OCI-LY1 (cell line): ENCODE measurements around the gene HCFC1.

Experiments
- H2AFZ ChIP-seq: fragments of 200-600 bp; sonication (generic), shearing (Covaris generic); 2 replicates; pipeline ENCODE4 v1.6.0; 2014; ENCODE audit warnings: antibody characterized with exemption, mild to moderate bottlenecking, low read length
- H3F3A ChIP-seq: fragments of 200-600 bp; sonication (generic), shearing (Covaris generic); 2 replicates; pipeline ENCODE4 v1.6.0; 2014; ENCODE audit warnings: mild to moderate bottlenecking, antibody characterized with exemption, low read length, moderate library complexity; ENCODE audit not compliant: insufficient read depth
- H3K27ac ChIP-seq: fragments of 200-600 bp; sonication (generic); 2 replicates; pipeline ENCODE4 v1.5.1; 2014; ENCODE audit warnings: low read length, mixed run types, mild to moderate bottlenecking, low read depth; ENCODE audit not compliant: poor library complexity, severe bottlenecking
- H3K27me3 ChIP-seq: fragments of 200-600 bp; sonication (generic); 2 replicates; pipeline ENCODE4 v1.6.0; 2014; ENCODE audit warnings: antibody characterized with exemption, mild to moderate bottlenecking, low read length, moderate library complexity; ENCODE audit not compliant: insufficient read depth
- H3K36me3 ChIP-seq: fragments of 200-600 bp; sonication (generic); 2 replicates; pipeline ENCODE4 v1.6.1; 2014; ENCODE audit warnings: mild to moderate bottlenecking, antibody characterized with exemption, low read length, moderate library complexity, mixed read lengths; ENCODE audit not compliant: insufficient read depth
- H3K4me1 ChIP-seq: fragments of 200-600 bp; sonication (generic); 2 replicates; pipeline ENCODE4 v1.5.1; 2014; ENCODE audit warnings: mild to moderate bottlenecking, low read length, moderate library complexity; ENCODE audit not compliant: insufficient read depth, severe bottlenecking
- H3K4me2 ChIP-seq: fragments of 200-600 bp; sonication (generic), shearing (Covaris generic); 2 replicates; pipeline ENCODE4 v1.6.1; 2014; ENCODE audit warnings: low read length
- H3K4me3 ChIP-seq: fragments of 200-600 bp; sonication (generic); 2 replicates; pipeline ENCODE4 v1.5.1; 2014; ENCODE audit warnings: low read length, low read depth, mild to moderate bottlenecking, mixed read lengths; ENCODE audit not compliant: poor library complexity, severe bottlenecking
- H3K79me2 ChIP-seq: fragments of 200-600 bp; shearing (Covaris generic); 2 replicates; pipeline ENCODE4 v1.6.1; 2016; ENCODE audit warnings: mixed run types, low read length, mixed read lengths; ENCODE audit not compliant: insufficient read depth
- H3K9ac ChIP-seq: fragments of 200-600 bp; sonication (generic), shearing (Covaris generic); 2 replicates; pipeline ENCODE4 v1.6.1; 2014; ENCODE audit warnings: mild to moderate bottlenecking, low read length, mixed read lengths
- H3K9me2 ChIP-seq: fragments of 200-600 bp; sonication (generic), shearing (Covaris generic); 2 replicates; pipeline ENCODE4 v1.6.1; 2014; ENCODE audit warnings: low read depth, mild to moderate bottlenecking, low read length, mixed read lengths
- H3K9me3 ChIP-seq: fragments of 200-600 bp; shearing (Covaris generic); 2 replicates; pipeline ENCODE4 v1.6.1; 2014; ENCODE audit warnings: low read length, mixed read lengths
- H4K20me1 ChIP-seq: fragments of 200-600 bp; sonication (generic), shearing (Covaris generic); 2 replicates; pipeline ENCODE4 v1.6.0; 2016; ENCODE audit warnings: mild to moderate bottlenecking, low read length; ENCODE audit not compliant: insufficient read depth
- CTCF ChIP-seq: fragments of 200-600 bp; sonication (generic), shearing (Covaris generic); IDR thresholded peaks from 2 replicates; pipeline ENCODE4 v1.5.1; 2017; ENCODE audit warnings: mild to moderate bottlenecking, antibody characterized with exemption, low read length, moderate library complexity, mixed read lengths
- EZH2 ChIP-seq: fragments of 200-600 bp; sonication (generic), shearing (Covaris generic); IDR thresholded peaks from 2 replicates; pipeline ENCODE4 v1.8.0; 2017; ENCODE audit warnings: borderline replicate concordance, mixed run types, mild to moderate bottlenecking, antibody characterized with exemption, low read length, moderate library complexity, mixed read lengths

HCFC1 gene

DNA sequence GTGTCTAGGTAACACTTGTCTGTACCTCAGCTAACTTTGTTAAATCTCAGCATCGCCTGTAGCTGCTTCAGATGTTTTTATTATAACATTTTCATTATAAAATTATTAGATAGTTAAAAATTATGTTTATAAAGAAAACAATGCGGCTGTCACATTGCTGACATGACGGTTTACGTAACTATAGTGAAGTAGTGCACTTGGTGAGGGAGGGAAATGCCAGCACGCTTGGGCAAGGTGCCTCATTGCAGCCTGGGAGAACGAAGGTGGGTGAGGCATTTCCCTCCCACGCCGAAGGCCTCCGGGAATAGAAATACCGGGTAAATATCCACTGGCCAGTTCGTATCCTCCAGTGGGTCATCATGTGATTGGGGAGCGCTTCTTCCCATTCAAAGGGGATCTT is 16.9 kb upstream of the HCFC1 start:
- Histone ChIP-seq H3K27ac (no peak overlapping the region), H3F3A (no peaks in the 10 kb centered on the region)

GRCh38 chrX:153984351-153985178 is 12.9 kb upstream of the HCFC1 start:
- peak overlapping the region; percentile 97 for H3K27ac ChIP-seq

More for the DNA sequence above, 16.9 kb upstream of the HCFC1 start:
- Histone ChIP-seq H3K9ac (no peak overlapping the region), H3K4me3 (no peak overlapping the region), H4K20me1 (no peaks in the 10 kb centered on the region), H3K36me3 (no peaks in the 10 kb centered on the region), H3K4me2 (no peak overlapping the region), H3K79me2 (no peaks in the 10 kb centered on the region), H2AFZ (no peak overlapping the region), H3K9me2 (no peaks in the 10 kb centered on the region), H3K27me3 (no peaks in the 10 kb centered on the region), H3K4me1 (peaks cover 33% of the 10 kb centered on the region), H3K9me3 (no peaks in the 10 kb centered on the region)
- no peak for TF ChIP-seq EZH2
- TF ChIP-seq CTCF, result no peak

GRCh38 chrX:153983321-153983801 is 11.7 kb upstream of the HCFC1 start:
- Histone ChIP-seq H3K9ac (no peak overlapping the region), H3K36me3 (no peaks in the 10 kb centered on the region), H3K27ac (peak overlapping the region; percentile 97), H3K4me2 (no peak overlapping the region), H3K9me2 (no peaks in the 10 kb centered on the region), H3K27me3 (no peaks in the 10 kb centered on the region), H3K9me3 (no peaks in the 10 kb centered on the region), H3K79me2 (no peaks in the 10 kb centered on the region), H3K4me3 (no peak overlapping the region), H3K4me1 (peaks cover 47% of the 10 kb centered on the region), H4K20me1 (no peaks in the 10 kb centered on the region), H3F3A (no peaks in the 10 kb centered on the region), H2AFZ (no peak overlapping the region)
- TF ChIP-seq EZH2 (no peak), CTCF (no peak)

More at GRCh38 chrX:153984351-153985178, 12.9 kb upstream of the HCFC1 start:
- Histone ChIP-seq H3K4me1 (peaks cover 51% of the 10 kb centered on the region), H3K27me3 (no peaks in the 10 kb centered on the region), H3K9me2 (no peaks in the 10 kb centered on the region), H3K9ac (peak overlapping the region; percentile 75), H3K4me2 (peak overlapping the region; percentile 68), H3K79me2 (no peaks in the 10 kb centered on the region), H3K36me3 (no peaks in the 10 kb centered on the region), H3K9me3 (no peaks in the 10 kb centered on the region), H4K20me1 (no peaks in the 10 kb centered on the region), H2AFZ (no peak overlapping the region), H3K4me3 (peak overlapping the region; percentile 44), H3F3A (no peaks in the 10 kb centered on the region)
- TF ChIP-seq EZH2 (no peak), CTCF (no peak)
